Activated CD4-positive, alpha-beta T cell treated with anti-CD3 and anti-CD28 coated beads for 24 hours (primary cell): ENCODE results near the gene UBR3.
"Not testable (repeated sequence)": the region's sequence is repeated elsewhere in the genome, so short reads cannot be mapped to it uniquely, and the experiment has no call there.

Experiments used
- DNase-seq, 2 donors: peaks; one replicate each; pipeline ENCODE4 v3.0.0-alpha.2; 2020; ENCODE audit warnings: low read depth in 2 of 2

Gene UBR3

DNA sequence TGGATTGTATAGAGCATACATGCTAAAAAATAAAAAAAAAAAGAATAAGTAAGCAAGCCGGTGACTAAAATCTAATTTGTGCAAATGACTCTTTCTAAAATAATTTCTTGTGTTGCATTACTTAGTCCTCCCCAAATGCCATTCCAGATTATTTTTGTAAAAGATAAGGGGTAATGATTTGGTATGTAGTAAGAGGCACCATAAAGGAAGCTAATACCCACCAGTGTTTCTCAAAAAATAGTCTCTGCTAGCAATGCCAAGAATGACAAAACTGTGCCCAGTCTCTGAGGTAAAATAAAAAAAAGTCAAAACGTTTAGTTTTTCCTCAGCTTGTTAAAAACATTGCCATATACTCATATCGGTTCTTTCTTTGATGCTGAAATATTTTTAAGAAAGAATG is 5.2 kb upstream of the UBR3 start:
- DNase-seq = no peak

- DNase-seq = no peak
Observed at GRCh38 chr2:169822785-169823392, 4.4 kb upstream of the UBR3 start.

DNA sequence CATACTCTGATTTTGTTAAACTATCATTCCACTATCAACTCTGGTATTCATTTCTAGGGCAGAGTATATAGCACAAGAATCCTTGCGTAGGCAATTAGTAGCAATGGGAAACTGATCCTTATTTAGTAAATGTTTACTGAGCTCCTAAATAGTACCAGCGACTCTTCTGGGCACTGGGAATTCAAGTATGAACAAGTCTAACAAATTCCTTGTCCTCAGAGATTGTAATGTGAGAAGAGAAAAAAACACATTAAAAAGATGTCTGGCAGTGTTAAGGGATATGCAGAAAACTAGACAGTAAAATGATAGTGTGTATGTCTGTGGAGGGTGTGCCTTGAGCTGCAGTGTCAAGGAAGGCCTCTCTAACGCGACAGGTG is 3.3 kb upstream of the UBR3 start:
- no peak for DNase-seq

- peak; percentile 63 to 64 for DNase-seq
Observed at GRCh38 chr2:169824373-169825333, 2.6 kb upstream of the UBR3 start, which contains the start of gene METTL5. Gene METTL5 (minus strand): TSS chr2:169824905. CDS start chr2:169824597, 308 bp downstream.

GRCh38 chr2:169828141-169828811 is 1.0 kb downstream of the UBR3 start:
- peak; percentile 28 to 44 for DNase-seq

GRCh38 chr2:169834401-169834800 is 7.1 kb downstream of the UBR3 start:
- no peak for DNase-seq

GRCh38 chr2:169838743-169839489 is 11.7 kb downstream of the UBR3 start:
- no peak for DNase-seq

GRCh38 chr2:169839954-169840746 is 12.9 kb downstream of the UBR3 start:
- no peak for DNase-seq

DNA sequence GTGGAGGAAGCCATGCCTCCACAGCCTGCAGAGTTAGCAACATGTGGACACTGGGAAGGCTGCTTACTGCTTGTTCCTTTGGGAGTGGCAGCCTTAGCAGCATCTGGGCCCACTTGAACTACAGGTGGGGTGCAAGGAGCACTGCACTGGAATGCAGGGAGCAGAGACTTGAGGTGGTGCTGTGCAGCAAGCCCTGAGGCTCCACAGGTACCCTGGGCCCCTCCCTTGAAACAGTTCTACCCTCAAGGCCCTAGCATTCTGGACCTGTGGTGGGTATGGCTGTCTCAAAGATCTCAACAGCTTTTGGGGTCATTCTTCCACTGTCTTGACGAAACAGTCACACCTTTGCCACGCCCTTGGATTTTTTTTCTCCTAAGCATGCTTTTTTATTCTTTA is 13.5 kb downstream of the UBR3 start:
- DNase-seq = no peak

DNA sequence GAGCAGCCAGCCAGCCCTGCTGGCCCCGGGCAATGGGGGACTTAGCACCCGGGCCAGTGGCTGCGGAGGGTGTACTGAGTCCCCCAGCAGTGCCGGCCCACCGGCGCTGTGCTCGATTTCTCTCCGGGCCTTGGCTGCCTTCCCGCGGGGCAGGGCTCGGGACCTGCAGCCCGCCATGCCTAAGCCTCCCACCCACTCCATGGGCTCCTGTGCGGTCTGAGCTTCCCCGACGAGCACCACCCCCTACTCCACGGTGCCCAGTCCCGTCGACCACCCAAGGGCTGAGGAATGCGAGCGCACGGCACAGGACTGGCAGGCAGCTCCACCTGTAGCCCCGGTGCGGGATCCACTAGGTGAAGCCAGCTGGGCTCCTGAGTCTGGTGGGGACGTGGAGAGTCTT is 14.4 kb downstream of the UBR3 start:
- DNase-seq = not testable (repeated sequence)

DNA sequence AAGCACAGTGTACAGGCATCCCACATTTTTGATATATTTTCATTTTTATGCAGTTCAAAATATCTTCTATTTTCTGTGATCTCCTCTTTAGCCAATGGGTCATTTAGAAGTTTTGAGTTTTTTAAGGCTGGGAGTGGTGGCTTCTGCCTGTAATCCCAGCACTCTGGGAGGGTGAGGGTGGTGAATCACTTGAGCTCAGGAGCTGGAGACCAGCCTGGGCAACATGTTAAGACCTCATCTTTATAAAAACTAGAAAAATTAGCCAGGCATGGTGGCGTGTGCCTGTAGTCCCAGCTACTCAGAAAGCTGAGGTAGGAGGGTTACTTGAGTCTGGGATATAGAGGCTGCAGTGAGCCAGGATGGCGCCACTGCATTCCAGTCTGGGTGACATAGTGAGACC is 17.8 kb downstream of the UBR3 start:
- DNase-seq = no peak

DNA sequence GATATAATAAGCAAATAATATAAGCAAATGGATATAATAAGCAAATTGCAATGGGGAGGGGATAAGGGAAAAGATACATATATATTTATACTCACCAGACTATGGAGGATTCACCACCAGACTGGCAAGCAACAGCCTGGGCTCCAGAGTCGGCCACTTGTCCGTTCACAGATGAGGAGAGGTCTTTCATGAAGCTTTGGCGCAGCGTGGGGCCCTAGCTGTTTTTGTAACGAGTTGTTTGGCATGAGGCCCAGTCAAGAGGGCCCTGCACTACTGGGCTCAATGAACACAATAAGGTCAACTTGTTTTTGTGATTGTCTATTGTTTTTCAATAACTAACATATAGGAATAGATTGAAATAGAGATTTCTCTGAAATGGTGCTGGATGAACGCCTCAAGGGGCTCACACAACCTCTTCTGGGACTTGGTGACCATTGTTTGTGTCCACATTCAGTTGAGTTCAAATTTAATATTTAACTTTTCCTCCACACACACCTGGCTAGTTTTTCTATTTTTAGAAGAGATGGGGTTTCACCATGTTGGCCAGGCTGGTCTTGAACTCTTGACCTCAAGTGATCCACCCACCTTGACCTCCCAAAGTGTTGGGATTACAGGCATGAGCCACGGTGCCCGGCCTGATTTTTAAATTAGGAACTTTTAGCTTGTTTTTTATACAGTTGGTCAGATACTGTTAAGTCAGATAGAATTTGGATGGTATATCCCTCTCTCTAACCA is 21.9 kb downstream of the UBR3 start:
- DNase-seq = not testable (repeated sequence)

DNA sequence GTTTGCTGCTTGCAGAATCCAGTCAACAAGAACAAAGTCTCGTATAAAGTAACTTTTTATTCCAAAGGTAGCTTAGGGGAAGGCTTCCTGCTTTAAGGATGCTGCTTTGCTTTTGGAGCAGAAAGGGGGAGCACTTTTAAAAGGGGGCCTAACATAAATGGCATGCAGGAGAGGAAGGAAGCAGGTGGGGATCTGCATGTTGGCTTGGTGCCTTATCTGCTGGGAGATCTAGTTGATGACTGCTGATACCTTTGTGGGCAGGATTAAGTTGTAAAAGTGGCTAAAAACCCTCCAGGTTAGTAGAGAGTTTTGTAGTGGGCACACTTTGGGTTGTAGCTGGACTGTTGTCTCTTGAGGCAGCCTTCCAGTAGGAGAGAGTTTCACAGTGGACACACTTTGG is 22.5 kb downstream of the UBR3 start:
- DNase-seq = no peak

DNA sequence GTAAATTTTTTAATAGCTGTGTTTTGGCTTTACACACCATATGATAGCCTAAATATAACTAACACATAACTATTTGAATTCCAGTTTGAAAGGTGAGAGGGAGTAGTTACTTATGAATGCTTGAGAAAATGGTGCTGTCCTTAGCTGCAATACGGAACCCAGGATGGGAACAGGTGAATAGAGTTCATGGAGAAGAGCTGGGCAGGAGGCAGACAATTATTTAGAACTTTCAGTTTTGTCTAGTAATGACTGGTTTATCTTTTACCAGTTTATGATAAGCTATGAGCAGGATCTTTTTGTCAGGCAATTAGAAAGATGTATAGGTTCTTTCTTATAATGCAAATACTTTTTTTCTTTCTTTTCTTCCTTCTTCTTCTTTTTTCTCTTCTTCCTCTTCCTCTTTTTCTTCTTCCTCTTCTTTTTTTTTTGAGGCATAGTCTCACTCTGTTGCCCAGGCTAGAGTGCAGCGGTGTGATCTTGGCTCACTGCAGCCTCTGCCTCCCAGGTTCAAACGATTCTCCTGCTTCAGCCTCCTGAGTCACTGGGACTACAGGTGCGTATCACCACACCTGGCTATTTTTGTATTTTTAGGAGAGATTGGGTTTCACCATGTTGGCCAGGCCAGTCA is 25.9 kb downstream of the UBR3 start:
- DNase-seq = no peak

DNA sequence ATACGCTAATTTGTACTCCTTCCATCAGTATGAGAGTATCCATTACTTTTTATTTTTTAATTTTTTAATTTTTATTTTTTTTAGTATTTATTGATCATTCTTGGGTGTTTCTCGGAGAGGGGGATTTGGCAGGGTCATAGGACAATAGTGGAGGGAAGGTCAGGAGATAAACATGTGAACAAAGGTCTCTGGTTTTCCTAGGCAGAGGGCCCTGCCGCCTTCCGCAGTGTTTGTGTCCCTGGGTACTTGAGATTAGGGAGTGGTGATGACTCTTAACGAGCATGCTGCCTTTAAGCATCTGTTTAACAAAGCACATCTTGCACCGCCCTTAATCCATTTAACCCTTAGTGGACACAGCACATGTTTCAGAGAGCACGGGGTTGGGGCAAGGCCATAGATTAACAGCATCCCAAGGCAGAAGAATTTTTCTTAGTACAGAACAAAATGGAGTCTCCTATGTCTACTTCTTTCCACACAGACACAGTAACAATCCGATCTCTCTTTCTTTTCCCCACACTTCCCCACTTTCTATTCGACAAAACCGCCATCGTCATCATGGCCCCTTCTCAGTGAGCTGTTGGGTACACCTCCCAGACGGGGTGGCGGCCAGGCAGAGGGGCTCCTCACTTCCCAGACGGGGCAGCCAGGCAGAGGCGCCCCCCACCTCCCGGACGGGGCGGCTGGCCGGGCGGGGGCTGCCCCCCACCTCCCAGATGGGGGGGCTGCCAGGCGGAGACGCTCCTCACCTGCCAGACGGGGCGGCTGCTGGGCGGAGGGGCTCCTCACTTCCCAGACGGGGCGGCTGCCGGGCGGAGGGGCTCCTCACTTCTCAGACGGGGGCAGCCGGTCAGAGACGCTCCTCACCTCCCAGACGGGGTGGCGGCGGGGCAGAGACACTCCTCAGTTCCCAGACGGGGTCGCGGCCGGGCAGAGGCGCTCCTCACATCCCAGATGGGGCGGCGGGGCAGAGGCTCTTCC is 28.3 kb downstream of the UBR3 start:
- not testable (repeated sequence) for DNase-seq

- no peak for DNase-seq
Observed at GRCh38 chr2:169859423-169859822, 32.2 kb downstream of the UBR3 start.

- no peak for DNase-seq
Observed at GRCh38 chr2:169860149-169860548, 32.9 kb downstream of the UBR3 start.

DNA sequence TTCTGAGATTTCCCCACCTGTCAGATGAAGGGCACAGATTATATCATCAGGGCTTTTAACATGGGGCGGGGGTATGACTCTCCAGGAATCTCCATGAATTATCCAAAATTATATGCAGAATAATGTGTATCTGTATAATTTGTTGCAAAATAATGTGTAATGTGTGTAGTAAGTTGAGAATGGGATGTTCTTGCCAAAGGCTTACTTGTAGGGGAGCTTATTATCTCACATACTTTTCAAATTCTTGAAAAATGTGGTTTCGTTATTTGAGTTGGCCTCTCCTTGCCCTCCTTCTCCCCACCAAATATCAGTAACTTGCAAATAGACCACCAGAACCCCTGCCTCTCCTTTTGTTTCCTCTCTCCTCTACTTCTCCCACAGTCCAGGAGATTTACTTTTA is 35.6 kb downstream of the UBR3 start:
- no peak for DNase-seq

DNA sequence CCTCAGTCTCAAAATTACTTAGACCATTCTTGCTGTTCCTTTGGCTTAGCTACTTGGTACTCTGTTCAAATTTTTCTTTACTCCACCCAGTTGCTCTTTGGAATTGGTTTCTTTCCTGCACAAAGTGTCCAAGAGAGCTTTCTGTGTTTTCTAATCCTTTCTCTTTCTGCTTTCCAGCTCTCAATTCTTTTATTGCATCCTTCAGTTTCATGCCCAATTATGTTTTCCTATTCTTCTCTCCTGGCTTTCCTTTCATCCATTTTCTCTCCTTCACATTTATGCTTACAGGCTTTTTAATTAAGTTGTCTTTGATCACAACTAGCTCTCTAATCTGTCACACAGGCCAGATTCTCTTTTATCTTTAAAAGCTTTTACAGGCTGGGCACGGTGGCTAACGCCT is 38.2 kb downstream of the UBR3 start:
- DNase-seq = no peak
